ENCODE data around the gene MED13L. TPM values are rescaled to one million over a fixed set of nuclear protein-coding genes. Genes with fewer than 3 reads are reported as not detected.
"Not testable (repeated sequence)": the region's sequence is repeated elsewhere in the genome, so short reads cannot be mapped to it uniquely, and the experiment has no call there.

MED13L gene
- polyA plus RNA-seq, 1 donor, result 83.4 TPM

GRCh38 chr12:116306506-116306905 is 29.0 kb upstream of the MED13L start:
- DNase-seq, result no peak

GRCh38 chr12:116304621-116305020 is 27.1 kb upstream of the MED13L start:
- no peak for DNase-seq

GRCh38 chr12:116303929-116304328 is 26.4 kb upstream of the MED13L start:
- DNase-seq, result no peak

DNA sequence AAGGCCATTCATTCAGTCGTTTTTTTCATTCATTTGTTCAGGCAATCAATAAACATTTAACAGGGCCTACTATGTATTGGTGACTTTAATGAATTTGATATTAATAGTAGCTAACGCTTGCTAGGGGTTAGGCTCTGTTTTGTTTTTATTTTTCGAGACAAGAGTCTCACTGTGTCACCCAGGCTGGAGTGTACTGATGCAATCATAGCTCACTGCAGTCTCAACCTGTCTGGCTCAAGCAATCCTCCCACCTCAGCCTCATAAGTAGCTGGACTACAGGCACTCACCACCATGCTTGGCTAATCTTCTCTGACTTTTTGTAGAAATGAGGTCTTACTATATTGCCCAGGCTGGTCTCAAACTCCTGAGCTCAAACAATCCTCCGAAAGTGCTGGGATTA is 25.6 kb upstream of the MED13L start:
- no peak for DNase-seq

GRCh38 chr12:116302166-116303058 is 24.9 kb upstream of the MED13L start:
- DNase-seq, result no peak

- DNase-seq, result no peak
Observed at GRCh38 chr12:116301621-116302020, 24.1 kb upstream of the MED13L start.

DNA sequence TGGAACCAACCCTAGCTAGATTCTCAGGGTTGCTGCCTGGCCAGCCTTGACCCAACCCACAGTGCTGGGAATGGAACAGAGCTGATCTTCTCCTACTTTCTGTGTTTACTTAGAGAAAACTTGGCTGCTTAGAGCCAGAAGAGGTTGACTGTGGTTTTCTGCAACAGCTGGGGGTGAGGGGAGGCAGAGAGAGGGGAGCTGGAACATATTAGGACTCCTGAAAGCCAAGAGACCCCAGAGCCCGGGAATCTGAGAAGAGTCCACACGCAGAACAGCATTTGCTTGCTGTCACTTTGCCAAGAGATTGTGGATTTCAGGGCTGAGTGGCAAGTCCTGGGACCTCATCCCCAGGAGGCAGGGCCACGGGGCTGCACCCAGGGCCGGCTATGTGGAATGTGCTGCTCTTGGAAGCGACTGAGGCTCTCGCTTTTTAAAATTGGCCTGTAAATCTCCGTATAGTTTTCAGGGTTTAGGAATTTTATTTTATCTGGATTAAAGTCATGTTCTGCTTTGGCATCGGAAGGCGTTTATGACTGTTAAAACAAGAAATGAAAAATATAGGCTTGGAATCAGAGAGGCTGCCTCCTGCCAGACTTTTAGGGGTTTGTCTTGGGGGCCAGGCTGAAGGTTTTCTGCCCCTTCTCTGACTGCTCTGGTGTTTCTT is 22.3 kb upstream of the MED13L start:
- DNase-seq, result no peak

- DNase-seq, result no peak
Observed at GRCh38 chr12:116299064-116299463, 21.6 kb upstream of the MED13L start.

DNA sequence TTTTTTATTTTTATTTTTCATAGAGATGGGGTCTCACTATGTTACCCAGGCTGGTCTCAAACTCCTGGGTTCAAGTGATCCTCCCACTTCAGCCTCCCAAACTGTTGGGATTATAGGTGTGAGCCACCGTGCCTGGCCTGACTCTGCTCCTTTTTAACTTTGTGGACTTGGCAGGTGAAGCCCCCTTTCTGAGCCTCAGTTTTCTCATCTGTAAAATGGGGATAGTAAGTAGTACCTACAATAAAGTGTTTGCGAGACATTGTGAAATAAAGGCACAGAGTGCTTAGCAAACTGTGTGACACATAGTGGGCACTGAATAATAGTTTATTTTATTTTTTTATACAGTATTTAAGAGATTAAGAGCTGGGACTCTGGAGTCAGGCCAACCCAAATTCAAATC is 21.1 kb upstream of the MED13L start:
- no peak for DNase-seq

- DNase-seq, result no peak
Observed at GRCh38 chr12:116297224-116297834, 19.8 kb upstream of the MED13L start.

DNA sequence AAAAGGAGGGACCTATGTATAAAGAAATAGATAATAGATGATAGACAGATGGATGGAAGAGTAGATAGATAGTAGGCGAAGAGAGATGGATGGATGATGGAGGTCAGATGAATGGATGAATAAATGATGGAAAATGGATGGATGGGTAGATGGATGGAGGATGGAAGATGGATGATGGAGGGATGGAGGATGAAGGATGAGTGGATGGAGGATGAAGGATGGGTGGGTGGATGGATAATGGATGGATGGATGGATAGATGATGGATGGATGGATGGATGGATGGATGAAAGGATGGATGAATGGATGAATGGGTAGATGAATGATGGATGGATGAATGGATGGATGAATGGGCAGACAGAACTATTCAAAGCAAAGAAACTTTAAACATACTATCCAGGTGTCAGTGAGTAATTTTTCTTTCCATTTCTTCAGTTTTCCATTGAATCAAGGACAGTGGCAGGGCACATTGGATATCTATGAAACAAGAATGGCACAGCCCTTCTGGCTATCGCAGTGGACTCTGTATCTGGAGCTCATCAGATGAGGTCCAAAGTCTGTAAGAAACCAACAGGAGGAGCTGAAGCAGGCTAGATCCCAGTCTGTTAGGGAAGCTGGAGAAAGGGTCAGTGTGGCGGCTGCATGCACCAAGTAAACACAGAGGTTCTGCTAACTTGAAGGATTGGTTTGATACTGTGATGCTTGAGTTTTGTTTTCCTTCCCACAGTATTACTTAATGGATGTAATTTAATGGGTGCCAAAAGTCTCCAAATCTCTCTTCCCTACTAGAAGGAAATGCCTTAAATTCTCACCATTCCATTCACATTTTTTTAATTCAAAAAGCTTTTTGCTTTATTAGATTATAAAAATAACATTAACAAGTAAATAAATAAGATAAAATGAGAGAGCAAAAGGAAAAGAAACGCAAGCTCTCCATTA is 18.1 kb upstream of the MED13L start:
- DNase-seq, result no peak

GRCh38 chr12:116294454-116295165 is 17.1 kb upstream of the MED13L start:
- DNase-seq, result no peak

- DNase-seq, result no peak
Observed at GRCh38 chr12:116293687-116294453, 16.4 kb upstream of the MED13L start.

- no peak for DNase-seq
Observed at GRCh38 chr12:116291218-116291617, 13.7 kb upstream of the MED13L start.

GRCh38 chr12:116288735-116289134 is 11.2 kb upstream of the MED13L start:
- no peak for DNase-seq

GRCh38 chr12:116287842-116288301 is 10.4 kb upstream of the MED13L start:
- DNase-seq, result no peak

DNA sequence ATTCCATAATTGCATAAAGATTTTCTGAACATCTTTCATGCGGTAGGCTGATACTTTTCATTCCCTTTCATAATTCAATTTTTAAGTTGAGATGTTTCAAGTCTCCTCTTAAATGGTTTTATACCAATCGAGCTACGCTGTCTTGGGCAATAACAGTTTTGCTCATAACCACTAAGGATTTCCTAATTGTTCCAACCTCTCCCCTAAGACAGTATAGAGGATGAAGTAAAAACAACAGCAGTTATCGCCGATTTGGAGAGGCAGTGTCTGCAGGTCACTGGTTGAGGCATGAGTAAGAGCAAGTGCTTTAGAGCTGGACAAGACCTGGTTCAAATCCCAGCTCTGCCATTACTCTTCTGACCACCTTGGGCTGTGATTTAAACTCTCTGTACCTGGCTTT is 6.9 kb upstream of the MED13L start:
- no peak for DNase-seq

DNA sequence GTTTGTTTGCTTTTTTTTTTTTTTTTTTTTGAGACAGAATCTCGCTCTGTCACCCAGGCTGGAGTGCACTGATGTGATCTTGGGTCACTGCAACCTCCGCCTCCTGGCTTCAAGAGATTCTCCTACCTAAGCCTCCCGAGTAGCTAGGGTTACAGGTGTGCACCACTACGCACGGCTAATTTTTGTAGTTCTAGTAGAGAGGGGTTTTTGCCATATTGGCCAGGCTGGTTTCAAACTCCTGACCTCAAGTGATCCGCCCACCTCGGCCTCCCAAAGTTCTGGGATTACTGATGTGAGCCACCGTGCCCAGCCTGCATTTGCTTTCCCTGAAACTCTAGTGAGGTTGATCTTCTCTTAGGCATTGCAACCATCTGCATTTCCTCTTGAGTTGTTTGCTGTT is 6.4 kb upstream of the MED13L start:
- DNase-seq, result not testable (repeated sequence)

DNA sequence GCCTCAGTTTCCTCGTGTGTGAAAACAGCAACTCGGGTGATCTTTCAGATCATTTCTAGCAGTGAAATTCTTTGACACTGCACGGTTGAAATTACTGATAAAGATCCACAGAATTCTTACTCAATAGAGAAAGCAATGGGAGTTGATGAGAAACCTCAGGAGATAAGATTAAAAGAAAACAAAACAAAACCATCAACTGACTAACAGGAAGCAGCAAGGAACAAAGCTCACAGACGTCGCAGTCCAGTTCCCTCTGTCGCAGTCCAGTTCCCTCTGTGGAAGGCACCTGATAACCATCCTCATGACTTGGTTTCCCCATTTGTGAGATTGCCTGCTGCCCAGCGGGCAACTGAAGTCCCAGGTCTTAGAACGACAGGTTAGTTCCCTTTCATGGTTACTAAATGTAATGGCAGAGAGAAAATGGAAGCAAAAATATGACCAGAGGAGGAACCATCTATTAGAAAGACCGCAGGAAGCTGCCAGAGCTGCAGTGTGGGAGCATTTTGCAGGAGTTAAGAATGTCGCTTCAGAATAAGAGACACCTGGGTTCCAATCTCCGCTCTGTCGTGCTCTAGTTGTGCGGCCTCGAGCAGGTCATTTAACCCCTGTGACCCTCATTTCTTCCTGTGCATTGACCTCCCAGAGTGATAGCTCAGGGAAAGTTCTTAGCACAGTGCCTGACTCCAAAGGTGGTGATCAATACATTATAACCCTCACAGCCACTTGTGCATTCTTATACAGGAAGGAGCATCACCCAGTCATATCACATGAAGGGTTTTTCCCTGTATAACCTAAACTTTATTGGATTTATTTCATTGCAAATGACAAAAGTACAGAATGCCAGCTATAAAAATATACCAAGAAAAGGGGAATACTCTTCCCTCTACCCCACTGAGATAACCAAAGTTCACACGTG is 5.1 kb upstream of the MED13L start:
- no peak for DNase-seq

All from left kidney (tissue), 2 donors.